K562 (cell line): Measurements from ENCODE around the gene FKBP7. TPM values are rescaled to one million over a fixed set of nuclear protein-coding genes. Genes with fewer than 3 reads are reported as not detected.

ENCODE experiments used
- BMI1 ChIP-seq: fragments of 150-350 bp; IDR thresholded peaks from 2 replicates; pipeline ENCODE4 v1.6.1; 2014; ENCODE audit warnings: low read length
- ERF ChIP-seq: fragments of 450-650 bp; formaldehyde crosslinking; IDR thresholded peaks from 2 replicates; pipeline ENCODE4 v1.4.0; 2020; ENCODE audit warnings: mild to moderate bottlenecking, mixed read lengths
- ESRRB ChIP-seq: fragments of 250-450 bp; sonication (Bioruptor Pico); IDR thresholded peaks from 2 replicates; pipeline ENCODE4 v1.5.0; 2020; ENCODE audit warnings: mild to moderate bottlenecking, moderate library complexity, borderline replicate concordance
- FOXP1 ChIP-seq: sonication (generic); formaldehyde crosslinking; IDR thresholded peaks from 2 replicates; pipeline ENCODE4 v1.8.0; 2022; ENCODE audit warnings: mild to moderate bottlenecking, missing genetic modification reagents
- HNRNPUL1 ChIP-seq: fragments of 200-400 bp; formaldehyde crosslinking; IDR thresholded peaks from 2 replicates; pipeline ENCODE4 v1.6.1; 2017; ENCODE audit warnings: low read length
- HSF4 ChIP-seq: fragments of 250-450 bp; sonication (Bioruptor Pico); IDR thresholded peaks from 2 replicates; pipeline ENCODE4 v2.1.2; 2022; ENCODE audit warnings: mild to moderate bottlenecking, moderate library complexity, borderline replicate concordance
- MNT ChIP-seq, 2 experiments: fragments of 450-650 bp; conservative IDR thresholded peaks; 2 replicates each; pipeline ENCODE4 v1.6.1; 2017; ENCODE audit warnings: mild to moderate bottlenecking in 2 of 2, moderate library complexity in 2 of 2
- MYBL2 ChIP-seq, 2 experiments: fragments of 450-650 bp in 1 of 2; sonication (generic) in 1 of 2; formaldehyde crosslinking in 1 of 2; IDR thresholded peaks; 2 replicates each; pipeline versions ENCODE4 v1.6.1 to v1.8.1; 2017 to 2022; ENCODE audit warnings: borderline replicate concordance in 1 of 2, inconsistent platforms in 1 of 2, low read depth in 1 of 2, mild to moderate bottlenecking in 1 of 2, missing genetic modification reagents in 1 of 2, moderate library complexity in 1 of 2
- NFE2 ChIP-seq: IDR thresholded peaks from 2 replicates; pipeline ENCODE4 v1.6.1; 2014; ENCODE audit warnings: antibody characterized with exemption, low read depth
- PHB2 ChIP-seq: fragments of 450-650 bp; IDR thresholded peaks from 2 replicates; pipeline ENCODE4 v1.6.1; 2017; ENCODE audit warnings: low read depth
- PHF8 ChIP-seq: fragments of 200-600 bp; sonication (generic); IDR thresholded peaks from 2 replicates; pipeline ENCODE4 v1.6.1; 2012; ENCODE audit warnings: mixed run types, mild to moderate bottlenecking, inconsistent platforms, low read length, moderate library complexity, borderline replicate concordance
- SMAD1 ChIP-seq: fragments of 150-350 bp; IDR thresholded peaks from 2 replicates; pipeline ENCODE4 v1.6.1; 2014; ENCODE audit warnings: low read length, low read depth; ENCODE audit not compliant: partially characterized antibody
- ZNF263 ChIP-seq: sonication (generic); formaldehyde crosslinking; IDR thresholded peaks from 2 replicates; pipeline ENCODE4 v1.8.0; 2022; ENCODE audit warnings: mild to moderate bottlenecking, missing genetic modification reagents, borderline replicate concordance
- ZNF408 ChIP-seq: fragments of 250-450 bp; sonication (Bioruptor Pico); IDR thresholded peaks from 2 replicates; pipeline ENCODE4 v1.4.0; 2020; ENCODE audit warnings: low read depth, mild to moderate bottlenecking, moderate library complexity
- polyA plus RNA-seq, 8 experiments: library from polyadenylated mRNA; depleted of rRNA in 4 of 8; stranded (reverse) in 5 of 8; unstranded in 3 of 8; fragments of >200 nt; fragmentation: Nextera tagmentation in 2 of 8; fragmentation: Illumina TruSeq in 1 of 8; extraction: Ambion mirVana in 2 of 8; extraction: Trizol in 1 of 8; gene quantifications; 2 replicates each; pipeline versions ENCODE4 v1.2.1 to v1.2.3, GENCODE V29; 2011 to 2014; ENCODE audit warnings: inconsistent platforms in 1 of 8, missing spikeins in 1 of 8
- total RNA-seq, 7 experiments: library from RNA; depleted of rRNA in 6 of 7; stranded (reverse); fragments of >200 nt in 6 of 7; fragmentation: Illumina TruSeq in 2 of 7; extraction: Trizol in 2 of 7; gene quantifications; 2 replicates each; pipeline versions ENCODE4 v1.2.1 to v1.2.3, GENCODE V29; 2011 to 2021; ENCODE audit warnings: low replicate concordance in 1 of 7
- TF ChIP-seq, protein P1 (sequence below): sonication (generic); formaldehyde crosslinking; IDR thresholded peaks from 2 replicates; pipeline ENCODE4 v1.8.1; 2023; ENCODE audit warnings: mild to moderate bottlenecking, missing genetic modification reagents
- TF ChIP-seq, protein P2 (sequence below): sonication (generic); formaldehyde crosslinking; IDR thresholded peaks from 2 replicates; pipeline ENCODE4 v1.8.0; 2022; ENCODE audit warnings: missing genetic modification reagents, mild to moderate bottlenecking, borderline replicate concordance

Gene FKBP7
- total and polyA plus RNA-seq, 9 of the 15 experiments (the other 6 are each of a cell fraction or from before 2014, with no cell fraction given), result 6.1 to 23.2 (median 19.0) TPM

DNA sequence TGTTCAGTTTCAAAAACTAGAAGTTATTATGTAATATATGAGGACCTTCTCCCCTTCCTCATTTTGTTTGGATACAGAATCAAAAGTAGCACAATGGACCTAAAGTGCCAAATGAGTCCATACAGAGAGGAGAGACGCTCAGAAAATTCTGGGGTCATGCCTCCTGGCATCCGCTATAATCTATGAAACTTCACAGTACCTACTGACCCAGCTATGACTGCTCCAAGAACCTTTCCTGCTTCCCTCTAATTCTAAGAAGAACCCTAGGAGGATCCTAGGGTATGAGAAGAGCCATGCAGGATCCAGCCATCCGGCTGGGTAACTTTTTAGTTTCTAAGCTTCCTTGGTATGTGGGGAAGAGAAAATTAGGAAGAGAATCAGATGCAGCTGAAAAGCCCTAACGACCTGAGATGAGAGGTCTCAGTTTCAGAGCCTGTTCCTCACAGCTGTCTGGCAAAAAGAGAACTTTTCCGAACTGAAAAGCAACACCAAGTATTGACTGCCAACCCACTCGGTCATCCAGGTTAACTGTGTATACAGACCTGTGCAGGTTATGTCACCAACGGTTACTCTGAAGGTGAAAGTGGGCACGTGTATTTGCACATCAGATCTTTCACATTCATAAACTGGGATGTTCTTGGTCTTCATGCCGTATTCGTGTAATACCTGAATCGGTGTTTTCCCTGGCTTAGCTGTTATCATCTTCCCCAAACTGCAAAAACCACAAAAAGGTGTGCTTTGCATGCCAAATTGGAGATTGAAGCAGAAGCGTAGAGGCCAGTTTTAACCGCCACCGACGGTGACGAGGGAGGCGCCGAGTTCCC lies 28.5 kb downstream of the FKBP7 start (continued):
- TF ChIP-seq, protein P1, sequence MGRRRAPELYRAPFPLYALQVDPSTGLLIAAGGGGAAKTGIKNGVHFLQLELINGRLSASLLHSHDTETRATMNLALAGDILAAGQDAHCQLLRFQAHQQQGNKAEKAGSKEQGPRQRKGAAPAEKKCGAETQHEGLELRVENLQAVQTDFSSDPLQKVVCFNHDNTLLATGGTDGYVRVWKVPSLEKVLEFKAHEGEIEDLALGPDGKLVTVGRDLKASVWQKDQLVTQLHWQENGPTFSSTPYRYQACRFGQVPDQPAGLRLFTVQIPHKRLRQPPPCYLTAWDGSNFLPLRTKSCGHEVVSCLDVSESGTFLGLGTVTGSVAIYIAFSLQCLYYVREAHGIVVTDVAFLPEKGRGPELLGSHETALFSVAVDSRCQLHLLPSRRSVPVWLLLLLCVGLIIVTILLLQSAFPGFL, result no peak
- no peak for TF ChIP-seq HNRNPUL1
- peak; percentile 2; the same call in 1 of the 2 replicates for TF ChIP-seq FOXP1 (CRISPR knock-in tag)
- TF ChIP-seq HSF4 (CRISPR knock-in tag), result no peak
- peak; percentile 44 for TF ChIP-seq MYBL2 (IDR thresholded peaks at IDR 0.05; ENCODE audit: low read depth)
- no peak for TF ChIP-seq MYBL2 (CRISPR knock-in tag; IDR thresholded peaks at IDR 0.05; ENCODE audit: borderline replicate concordance)
- TF ChIP-seq MNT (conservative IDR thresholded peaks at IDR 0.05), result peak in 1 of 2 experiments; percentile 33; a peak in 2 of 4 replicates
- TF ChIP-seq, protein P2, sequence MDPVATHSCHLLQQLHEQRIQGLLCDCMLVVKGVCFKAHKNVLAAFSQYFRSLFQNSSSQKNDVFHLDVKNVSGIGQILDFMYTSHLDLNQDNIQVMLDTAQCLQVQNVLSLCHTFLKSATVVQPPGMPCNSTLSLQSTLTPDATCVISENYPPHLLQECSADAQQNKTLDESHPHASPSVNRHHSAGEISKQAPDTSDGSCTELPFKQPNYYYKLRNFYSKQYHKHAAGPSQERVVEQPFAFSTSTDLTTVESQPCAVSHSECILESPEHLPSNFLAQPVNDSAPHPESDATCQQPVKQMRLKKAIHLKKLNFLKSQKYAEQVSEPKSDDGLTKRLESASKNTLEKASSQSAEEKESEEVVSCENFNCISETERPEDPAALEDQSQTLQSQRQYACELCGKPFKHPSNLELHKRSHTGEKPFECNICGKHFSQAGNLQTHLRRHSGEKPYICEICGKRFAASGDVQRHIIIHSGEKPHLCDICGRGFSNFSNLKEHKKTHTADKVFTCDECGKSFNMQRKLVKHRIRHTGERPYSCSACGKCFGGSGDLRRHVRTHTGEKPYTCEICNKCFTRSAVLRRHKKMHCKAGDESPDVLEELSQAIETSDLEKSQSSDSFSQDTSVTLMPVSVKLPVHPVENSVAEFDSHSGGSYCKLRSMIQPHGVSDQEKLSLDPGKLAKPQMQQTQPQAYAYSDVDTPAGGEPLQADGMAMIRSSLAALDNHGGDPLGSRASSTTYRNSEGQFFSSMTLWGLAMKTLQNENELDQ (CRISPR knock-in tag), result no peak
- TF ChIP-seq NFE2, result no peak
- no peak for TF ChIP-seq BMI1
- no peak; the same call in 1 of the 2 replicates for TF ChIP-seq PHF8
- no peak for TF ChIP-seq ZNF408 (CRISPR knock-in tag)
- TF ChIP-seq ZNF263 (CRISPR knock-in tag), result no peak
- TF ChIP-seq ERF (CRISPR knock-in tag), result no peak
- TF ChIP-seq PHB2, result 0 out of 2 replicates have a peak, but pooled peaks have one; percentile 13
- TF ChIP-seq ESRRB, result no peak
- TF ChIP-seq SMAD1, result no peak
